HUES6 (cell line): ENCODE measurements around the gene RAD23B.
"Not testable (repeated sequence)": the region's sequence is repeated elsewhere in the genome, so short reads cannot be mapped to it uniquely, and the experiment has no call there.

Experiments used
- H3K27ac ChIP-seq: 2 replicates; pipeline ENCODE4 v1.7.0; 2013; ENCODE audit warnings: low read depth, mild to moderate bottlenecking, low read length, inconsistent platforms
- H3K27me3 ChIP-seq: 2 replicates; pipeline ENCODE4 v1.6.1; 2013; ENCODE audit warnings: low read length; ENCODE audit not compliant: control insufficient read depth, insufficient read depth
- H3K36me3 ChIP-seq: 2 replicates; pipeline ENCODE4 v1.6.1; 2013; ENCODE audit warnings: low read length; ENCODE audit not compliant: control insufficient read depth, insufficient read depth
- H3K4me1 ChIP-seq: 2 replicates; pipeline ENCODE4 v1.6.1; 2013; ENCODE audit warnings: low read length; ENCODE audit not compliant: control insufficient read depth, insufficient read depth
- H3K4me3 ChIP-seq: 2 replicates; pipeline ENCODE4 v1.5.1; 2013; ENCODE audit warnings: low read depth, low read length
- H3K9ac ChIP-seq: one replicate; pipeline ENCODE4 v1.6.1; 2013; ENCODE audit warnings: mild to moderate bottlenecking, low read length
- H3K9me3 ChIP-seq: 2 replicates; pipeline ENCODE4 v1.6.1; 2013; ENCODE audit warnings: low read depth, low read length; ENCODE audit not compliant: control insufficient read depth, insufficient read depth

RAD23B gene

DNA sequence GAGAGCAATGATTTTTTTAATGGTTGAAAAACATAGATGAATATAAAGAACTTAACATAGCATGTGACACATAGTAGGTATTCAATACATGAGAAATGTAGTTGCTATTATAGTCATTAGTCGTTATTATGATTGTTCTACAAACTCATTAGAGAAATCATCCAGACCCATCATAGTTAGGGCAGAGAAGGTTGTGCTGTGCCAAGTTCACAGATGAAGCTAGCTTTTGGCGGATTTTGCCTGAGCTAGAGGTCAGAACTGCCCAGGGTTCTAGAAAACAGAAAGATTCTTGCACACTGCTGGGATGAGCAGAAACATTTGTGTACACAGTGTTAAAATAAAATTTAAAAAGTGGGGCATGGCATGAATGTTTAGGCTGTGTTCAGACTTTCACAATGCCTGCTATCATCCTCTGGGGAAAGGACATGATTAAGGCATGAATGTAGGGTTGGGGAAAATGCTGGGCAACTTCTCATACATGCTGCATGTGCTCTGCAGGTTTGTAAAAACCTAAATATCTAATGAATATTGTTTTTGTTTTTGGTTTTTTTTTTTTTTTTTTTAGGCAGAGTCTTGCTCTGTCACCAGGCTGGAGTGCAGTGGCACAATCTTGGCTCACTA, 33.3 kb upstream of the RAD23B start:
- Histone ChIP-seq H3K4me3 (no peak overlapping the region), H3K36me3 (no peaks in the 10 kb centered on the region), H3K27me3 (no peaks in the 10 kb centered on the region), H3K27ac (peak overlapping the region; percentile 84), H3K4me1 (peaks cover 24% of the 10 kb centered on the region), H3K9ac (no peak overlapping the region), H3K9me3 (no peaks in the 10 kb centered on the region)

DNA sequence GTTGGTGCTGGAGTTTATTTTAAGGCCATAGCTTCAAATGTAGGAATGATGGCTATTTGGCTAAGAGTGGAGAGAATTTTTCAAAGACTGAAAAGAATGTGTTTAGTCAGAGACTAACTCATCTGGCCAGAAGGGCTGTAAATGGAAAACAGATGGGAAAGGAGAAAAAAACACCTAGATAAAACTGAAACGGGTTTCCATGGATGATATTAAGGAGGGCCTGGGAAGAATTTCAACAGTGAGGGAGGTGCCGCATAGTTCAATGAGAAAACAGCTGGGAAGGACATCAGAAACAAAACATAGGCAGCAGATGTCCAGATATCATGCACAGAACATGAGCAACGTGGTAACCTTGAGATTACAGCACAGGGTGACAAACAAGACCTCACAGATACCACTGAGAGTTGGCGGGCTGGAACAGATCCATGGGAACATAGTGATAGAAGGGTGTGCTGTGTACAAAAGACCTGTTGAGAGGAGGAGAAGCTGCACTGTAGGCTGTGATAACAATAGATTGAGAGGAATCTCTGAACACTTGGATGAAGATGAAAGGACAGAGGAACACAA, 31.2 kb upstream of the RAD23B start:
- no peaks in the 10 kb centered on the region; the same call in 1 of the 2 replicates for H3K9me3 ChIP-seq
- H3K4me3 ChIP-seq, result no peak overlapping the region
- peaks cover 24% of the 10 kb centered on the region for H3K4me1 ChIP-seq
- H3K9ac ChIP-seq, result no peak overlapping the region
- H3K36me3 ChIP-seq, result no peaks in the 10 kb centered on the region
- no peaks in the 10 kb centered on the region for H3K27me3 ChIP-seq
- H3K27ac ChIP-seq, result no peak overlapping the region

DNA sequence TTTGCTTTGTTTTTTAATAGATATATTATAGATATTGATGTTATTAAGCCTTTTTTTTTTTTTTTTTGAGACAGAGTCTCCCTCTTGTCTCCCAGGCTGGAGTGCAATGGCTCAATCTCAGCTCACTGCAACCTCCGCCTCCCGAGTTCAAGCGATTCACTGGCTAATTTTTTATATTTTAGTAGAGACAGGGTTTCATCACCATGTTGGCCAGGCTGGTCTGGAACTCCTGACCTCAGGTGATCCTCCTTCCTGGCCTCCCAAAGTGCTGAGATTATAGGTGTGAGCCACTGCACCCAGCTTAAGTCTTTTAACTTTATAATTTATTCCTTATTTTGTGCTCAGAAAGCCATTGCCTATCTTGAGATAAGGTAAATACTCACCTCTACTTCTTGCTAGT, 24.2 kb upstream of the RAD23B start:
- Histone ChIP-seq H3K27me3 (no peaks in the 10 kb centered on the region), H3K9ac (no peak overlapping the region), H3K27ac (no peak overlapping the region), H3K36me3 (no peaks in the 10 kb centered on the region), H3K4me3 (no peak overlapping the region), H3K9me3 (no peaks in the 10 kb centered on the region; the same call in 1 of the 2 replicates), H3K4me1 (no peaks in the 10 kb centered on the region)

DNA sequence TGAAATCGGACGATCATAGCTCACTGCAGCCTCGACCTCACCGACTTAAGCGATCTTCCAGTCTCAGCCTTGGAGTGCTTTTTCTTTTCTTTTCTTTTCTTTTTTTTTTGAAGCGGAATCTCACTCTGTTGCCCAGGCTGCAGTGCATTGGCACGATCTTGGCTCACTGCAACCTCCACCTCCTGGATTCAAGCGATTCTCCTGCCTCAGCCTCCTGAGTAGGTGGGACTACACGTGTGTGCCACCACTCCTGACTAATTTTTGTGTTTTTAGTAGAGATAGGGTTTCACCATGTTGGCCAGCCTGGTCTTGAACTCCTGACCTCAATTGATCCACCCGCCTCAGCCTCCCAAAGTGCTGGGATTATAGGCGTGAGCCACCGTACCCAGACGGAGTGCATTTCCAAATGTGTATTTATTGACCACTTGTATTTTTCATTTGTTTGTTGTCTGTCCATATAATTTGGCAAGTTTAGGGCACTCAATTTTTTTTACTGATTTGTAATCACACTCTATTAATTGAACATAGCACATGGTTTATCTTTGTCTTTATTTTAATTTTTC, 23.2 kb upstream of the RAD23B start:
- not testable (repeated sequence) for H3K4me3 ChIP-seq, H3K9ac ChIP-seq, H3K4me1 ChIP-seq, H3K27me3 ChIP-seq, H3K27ac ChIP-seq, H3K9me3 ChIP-seq, H3K36me3 ChIP-seq

DNA sequence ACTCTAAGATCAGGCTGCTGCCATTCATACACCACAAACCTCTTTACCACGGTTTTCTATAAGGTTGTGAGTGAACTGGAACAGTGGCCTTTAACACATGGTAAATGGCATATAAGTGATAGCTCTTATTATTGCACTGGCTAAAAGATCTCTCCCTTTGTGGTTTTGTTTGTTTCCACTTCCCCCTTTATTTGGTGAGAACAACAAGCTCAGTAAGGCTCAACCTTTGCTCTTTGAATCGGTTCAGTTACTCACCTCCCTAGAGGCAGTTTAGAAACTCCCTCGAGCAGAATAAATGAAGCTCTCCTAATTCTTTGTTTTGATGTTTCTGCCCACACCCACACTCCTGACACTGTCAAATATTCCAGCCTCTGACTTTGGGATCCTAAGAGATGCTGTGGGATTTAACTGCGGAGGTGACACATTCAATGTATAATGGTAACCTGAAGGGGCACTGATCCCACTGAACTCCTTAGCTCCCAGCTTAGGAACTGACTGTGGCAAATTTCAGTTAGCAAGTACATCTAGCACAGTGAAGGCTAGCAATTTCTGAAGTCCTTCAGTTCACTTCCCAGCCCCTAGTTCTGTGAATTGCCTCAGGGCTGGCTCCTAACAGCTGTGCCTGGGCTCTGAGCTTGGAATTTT, 22.5 kb upstream of the RAD23B start:
- no peaks in the 10 kb centered on the region for H3K4me1 ChIP-seq
- H3K4me3 ChIP-seq, result no peak overlapping the region
- no peak overlapping the region for H3K9ac ChIP-seq
- H3K27me3 ChIP-seq, result no peaks in the 10 kb centered on the region
- peaks cover 6% of the 10 kb centered on the region; the same call in 1 of the 2 replicates for H3K9me3 ChIP-seq
- H3K27ac ChIP-seq, result no peak overlapping the region
- no peaks in the 10 kb centered on the region for H3K36me3 ChIP-seq

DNA sequence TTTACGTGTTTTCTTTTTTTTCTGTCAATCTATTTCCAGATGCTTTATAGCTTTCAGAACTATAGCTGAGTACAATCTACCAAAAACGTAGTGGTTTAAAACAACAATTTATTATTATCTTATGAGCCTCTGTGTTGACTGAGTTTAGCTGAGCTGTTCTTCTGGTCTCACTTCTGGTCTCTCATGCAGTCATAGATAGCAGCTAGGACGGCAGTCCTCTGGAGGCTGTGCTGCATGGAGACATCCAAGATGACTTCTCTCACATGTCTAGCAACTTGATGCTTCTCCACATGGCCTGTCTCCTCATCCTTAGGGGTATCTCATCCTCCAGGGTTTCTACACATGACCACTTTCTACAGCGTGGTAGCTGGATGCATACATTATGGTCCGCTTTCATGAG, 22.0 kb upstream of the RAD23B start:
- no peak overlapping the region for H3K4me3 ChIP-seq
- H3K4me1 ChIP-seq, result no peaks in the 10 kb centered on the region
- no peak overlapping the region for H3K27ac ChIP-seq
- H3K9ac ChIP-seq, result no peak overlapping the region
- H3K9me3 ChIP-seq, result peaks cover 7% of the 10 kb centered on the region; the same call in 1 of the 2 replicates
- no peaks in the 10 kb centered on the region for H3K27me3 ChIP-seq
- H3K36me3 ChIP-seq, result no peaks in the 10 kb centered on the region

DNA sequence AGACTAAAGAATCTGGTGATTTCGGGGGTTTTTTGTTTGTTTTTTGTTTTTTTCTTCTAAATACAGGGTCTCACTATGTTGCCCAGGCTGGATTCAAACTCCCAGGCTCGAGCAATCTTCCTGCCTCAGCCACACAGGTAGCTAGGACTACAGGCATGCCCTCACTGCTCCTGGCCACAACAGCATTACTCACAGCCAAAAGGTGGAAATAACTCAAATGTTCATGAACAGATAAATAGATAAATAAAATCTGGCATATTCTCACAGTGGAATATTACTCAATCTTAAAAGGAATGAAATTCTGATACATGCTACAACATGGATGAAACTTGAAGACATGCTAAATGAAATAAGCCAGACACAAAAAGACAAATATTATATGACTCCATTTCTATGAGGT, 19.8 kb upstream of the RAD23B start:
- H3K9me3 ChIP-seq, result peaks cover 7% of the 10 kb centered on the region; the same call in 1 of the 2 replicates
- no peak overlapping the region for H3K4me3 ChIP-seq
- no peaks in the 10 kb centered on the region for H3K36me3 ChIP-seq
- no peaks in the 10 kb centered on the region for H3K4me1 ChIP-seq
- H3K27ac ChIP-seq, result no peak overlapping the region
- H3K9ac ChIP-seq, result no peak overlapping the region
- no peaks in the 10 kb centered on the region for H3K27me3 ChIP-seq

DNA sequence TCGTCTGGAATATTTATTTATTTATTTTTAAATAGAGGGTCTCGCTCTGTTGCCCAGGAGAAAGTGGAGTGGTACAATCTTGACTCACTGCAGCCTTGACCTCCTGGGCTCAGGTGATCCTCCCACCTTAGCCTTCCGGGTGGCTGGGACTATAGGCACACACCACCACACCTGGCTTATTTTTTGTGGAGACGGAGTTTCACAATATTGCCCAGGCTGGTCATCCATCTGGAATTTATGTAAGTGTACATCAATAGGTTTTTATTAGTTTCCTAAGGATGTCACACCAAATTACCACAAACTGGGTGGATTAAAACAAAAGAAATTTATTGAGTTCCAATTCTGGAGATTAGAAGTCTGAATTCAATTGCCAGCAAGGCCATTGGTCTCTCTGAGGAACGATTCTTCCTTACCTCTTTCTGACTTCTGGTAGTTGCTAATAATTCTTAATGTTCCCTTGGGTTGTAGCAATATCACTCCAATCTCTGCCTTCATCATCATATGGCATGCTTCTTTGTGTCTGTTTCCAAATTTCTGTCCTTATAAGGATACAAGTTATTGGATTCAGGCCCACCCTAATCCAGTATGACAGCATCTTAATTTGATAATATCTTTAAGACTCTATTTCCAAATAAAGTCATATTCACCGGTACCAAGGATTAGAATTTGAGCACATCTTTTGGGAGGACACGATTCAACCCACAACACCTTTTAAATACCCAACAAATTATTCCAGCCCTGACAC, 16.3 kb upstream of the RAD23B start:
- Histone ChIP-seq H3K27me3 (no peaks in the 10 kb centered on the region), H3K4me3 (no peak overlapping the region), H3K4me1 (no peaks in the 10 kb centered on the region), H3K27ac (no peak overlapping the region), H3K36me3 (no peaks in the 10 kb centered on the region), H3K9ac (no peak overlapping the region), H3K9me3 (peaks cover 7% of the 10 kb centered on the region; the same call in 1 of the 2 replicates)

DNA sequence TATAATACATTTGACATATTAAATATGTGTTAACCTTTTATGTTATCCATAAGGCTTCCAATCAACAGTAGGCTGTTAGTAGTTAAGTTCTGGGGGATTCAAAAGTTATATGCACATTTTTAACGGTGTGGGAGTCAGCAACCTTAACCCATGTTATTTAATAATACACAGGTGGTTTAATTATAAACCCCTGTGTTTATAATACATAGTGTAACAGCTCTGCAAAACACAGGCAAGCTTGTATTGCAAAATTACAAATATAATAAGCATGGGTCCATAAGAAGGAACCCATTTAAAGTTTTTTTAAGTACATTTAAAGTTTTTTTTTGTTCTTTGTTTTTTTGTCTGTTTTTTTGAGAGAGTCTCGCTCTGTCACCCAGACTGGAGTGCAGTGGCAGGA, 14.5 kb upstream of the RAD23B start:
- Histone ChIP-seq H3K4me3 (no peak overlapping the region), H3K9ac (no peak overlapping the region), H3K4me1 (no peaks in the 10 kb centered on the region), H3K27ac (no peak overlapping the region), H3K9me3 (peaks cover 7% of the 10 kb centered on the region; the same call in 1 of the 2 replicates), H3K36me3 (no peaks in the 10 kb centered on the region), H3K27me3 (no peaks in the 10 kb centered on the region)

DNA sequence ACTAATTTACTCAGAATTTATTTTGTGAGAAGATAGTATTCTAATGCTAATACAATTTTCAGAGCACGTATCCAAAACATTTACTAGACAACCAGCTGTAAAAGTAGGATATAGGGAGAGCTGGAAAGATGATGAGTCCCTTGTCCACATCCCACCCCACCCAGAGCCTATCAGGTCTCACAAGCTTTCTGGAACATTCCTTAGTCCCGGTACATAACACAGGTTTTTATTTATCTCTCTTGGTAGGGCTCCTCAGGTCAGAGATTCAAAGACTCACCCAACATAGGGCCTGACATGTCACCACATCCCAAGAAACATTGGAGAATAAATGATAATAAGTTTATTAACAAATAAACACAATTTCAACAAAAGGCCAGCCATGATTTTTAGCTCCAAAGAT, 13.8 kb upstream of the RAD23B start:
- H3K27me3 ChIP-seq, result no peaks in the 10 kb centered on the region
- peaks cover 7% of the 10 kb centered on the region; the same call in 1 of the 2 replicates for H3K9me3 ChIP-seq
- H3K9ac ChIP-seq, result no peak overlapping the region
- H3K36me3 ChIP-seq, result no peaks in the 10 kb centered on the region
- no peak overlapping the region for H3K27ac ChIP-seq
- H3K4me3 ChIP-seq, result no peak overlapping the region
- H3K4me1 ChIP-seq, result 0 out of 2 replicates have a peak, but pooled peaks cover 4% of the 10 kb centered on the region
